ENCODE measurements around the gene EEF1G.
A peak's percentile ranks its signal among the peaks of the same experiment; 100 is the strongest.
"Not testable (repeated sequence)": the region's sequence is repeated elsewhere in the genome, so short reads cannot be mapped to it uniquely, and the experiment has no call there.

EEF1G gene

GRCh38 chr11:62567018-62567633 is 6.6 kb downstream of the EEF1G start:
- DNase-seq: no peak
- Histone ChIP-seq H3K27me3 (replicated peaks; ENCODE audit: control insufficient read depth, insufficient read depth, low read length, poor library complexity, severe bottlenecking) (no peaks in the 10 kb centered on the region), H3K9me3 (ENCODE audit: control insufficient read depth, low read length) (no peaks in the 10 kb centered on the region), H3K36me3 (ENCODE audit: control insufficient read depth, insufficient read depth, low read length) (peaks cover 72% of the 10 kb centered on the region), H3K4me3 (ENCODE audit: insufficient read depth, low read depth, low read length, poor library complexity, severe bottlenecking) (no peak overlapping the region), H3K27ac (ENCODE audit: insufficient read depth, low read length, poor library complexity, severe bottlenecking) (no peak overlapping the region), H3K4me1 (ENCODE audit: control insufficient read depth, insufficient read depth, low read length, poor library complexity, severe bottlenecking) (peaks cover 6% of the 10 kb centered on the region)

DNA sequence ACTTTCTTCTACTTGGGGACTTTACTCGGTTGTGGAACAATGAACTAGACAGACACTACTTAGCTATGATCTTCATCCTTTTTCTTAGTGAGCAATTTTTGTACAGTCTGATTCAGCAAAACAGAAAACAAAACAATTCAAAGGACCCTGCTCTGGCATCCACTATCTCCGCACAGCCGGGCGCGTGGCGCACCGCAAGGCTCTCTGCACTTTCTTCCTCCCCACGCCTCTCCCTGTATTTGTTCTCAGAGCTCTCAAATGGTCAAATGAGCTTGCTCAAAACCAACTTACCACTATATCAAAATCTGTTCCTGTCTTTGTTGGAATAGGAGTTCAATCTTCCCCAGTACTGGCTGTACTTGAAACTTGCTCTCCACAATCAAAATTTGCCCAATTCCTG is 7.4 kb downstream of the EEF1G start:
- H3K9me3 ChIP-seq (ENCODE audit: control insufficient read depth, low read length): no peaks in the 10 kb centered on the region

GRCh38 chr11:62565100-62565802 is 8.4 kb downstream of the EEF1G start:
- Histone ChIP-seq H3K9me3 (ENCODE audit: control insufficient read depth, low read length) (no peaks in the 10 kb centered on the region), H3K27me3 (replicated peaks; ENCODE audit: control insufficient read depth, insufficient read depth, low read length, poor library complexity, severe bottlenecking) (no peaks in the 10 kb centered on the region), H3K4me3 (ENCODE audit: insufficient read depth, low read depth, low read length, poor library complexity, severe bottlenecking) (no peak overlapping the region), H3K27ac (ENCODE audit: insufficient read depth, low read length, poor library complexity, severe bottlenecking) (no peak overlapping the region), H3K4me1 (ENCODE audit: control insufficient read depth, insufficient read depth, low read length, poor library complexity, severe bottlenecking) (peaks cover 10% of the 10 kb centered on the region), H3K36me3 (ENCODE audit: control insufficient read depth, insufficient read depth, low read length) (peaks cover 55% of the 10 kb centered on the region)
- no peak for DNase-seq

More for the DNA sequence above, 7.4 kb downstream of the EEF1G start:
- Histone ChIP-seq H3K27ac (ENCODE audit: insufficient read depth, low read length, poor library complexity, severe bottlenecking) (no peak overlapping the region), H3K36me3 (ENCODE audit: control insufficient read depth, insufficient read depth, low read length) (peaks cover 65% of the 10 kb centered on the region), H3K27me3 (replicated peaks; ENCODE audit: control insufficient read depth, insufficient read depth, low read length, poor library complexity, severe bottlenecking) (no peaks in the 10 kb centered on the region), H3K4me3 (ENCODE audit: insufficient read depth, low read depth, low read length, poor library complexity, severe bottlenecking) (no peak overlapping the region), H3K4me1 (ENCODE audit: control insufficient read depth, insufficient read depth, low read length, poor library complexity, severe bottlenecking) (peaks cover 3% of the 10 kb centered on the region)
- DNase-seq: no peak

GRCh38 chr11:62561677-62562230 is 11.9 kb downstream of the EEF1G start:
- H3K9me3 ChIP-seq (ENCODE audit: control insufficient read depth, low read length); DNase-seq; H3K4me3 ChIP-seq (ENCODE audit: insufficient read depth, low read depth, low read length, poor library complexity, severe bottlenecking); H3K27me3 ChIP-seq (replicated peaks; ENCODE audit: control insufficient read depth, insufficient read depth, low read length, poor library complexity, severe bottlenecking); H3K27ac ChIP-seq (ENCODE audit: insufficient read depth, low read length, poor library complexity, severe bottlenecking): not testable (repeated sequence)
- Histone ChIP-seq H3K4me1 (ENCODE audit: control insufficient read depth, insufficient read depth, low read length, poor library complexity, severe bottlenecking) (peaks cover 40% of the 10 kb centered on the region), H3K36me3 (ENCODE audit: control insufficient read depth, insufficient read depth, low read length) (peaks cover 42% of the 10 kb centered on the region)

- Histone ChIP-seq H3K9me3 (ENCODE audit: control insufficient read depth, low read length) (no peaks in the 10 kb centered on the region), H3K4me1 (ENCODE audit: control insufficient read depth, insufficient read depth, low read length, poor library complexity, severe bottlenecking) (peaks cover 51% of the 10 kb centered on the region), H3K27me3 (replicated peaks; ENCODE audit: control insufficient read depth, insufficient read depth, low read length, poor library complexity, severe bottlenecking) (no peaks in the 10 kb centered on the region), H3K4me3 (ENCODE audit: insufficient read depth, low read depth, low read length, poor library complexity, severe bottlenecking) (no peak overlapping the region), H3K36me3 (ENCODE audit: control insufficient read depth, insufficient read depth, low read length) (peaks cover 31% of the 10 kb centered on the region), H3K27ac (ENCODE audit: insufficient read depth, low read length, poor library complexity, severe bottlenecking) (peak overlapping the region; percentile 99)
- peak; percentile 69 to 73 (median 72) for DNase-seq
Observed at GRCh38 chr11:62560566-62561103, 13.1 kb downstream of the EEF1G start.

- not testable (repeated sequence) for DNase-seq; H3K4me3 ChIP-seq (ENCODE audit: insufficient read depth, low read depth, low read length, poor library complexity, severe bottlenecking); H3K9me3 ChIP-seq (ENCODE audit: control insufficient read depth, low read length); H3K27me3 ChIP-seq (replicated peaks; ENCODE audit: control insufficient read depth, insufficient read depth, low read length, poor library complexity, severe bottlenecking)
- Histone ChIP-seq H3K4me1 (ENCODE audit: control insufficient read depth, insufficient read depth, low read length, poor library complexity, severe bottlenecking) (peaks cover 60% of the 10 kb centered on the region), H3K36me3 (ENCODE audit: control insufficient read depth, insufficient read depth, low read length) (peaks cover 25% of the 10 kb centered on the region), H3K27ac (ENCODE audit: insufficient read depth, low read length, poor library complexity, severe bottlenecking) (peak overlapping the region; percentile 99)
Observed at GRCh38 chr11:62559626-62560025, 14.1 kb downstream of the EEF1G start.

DNA sequence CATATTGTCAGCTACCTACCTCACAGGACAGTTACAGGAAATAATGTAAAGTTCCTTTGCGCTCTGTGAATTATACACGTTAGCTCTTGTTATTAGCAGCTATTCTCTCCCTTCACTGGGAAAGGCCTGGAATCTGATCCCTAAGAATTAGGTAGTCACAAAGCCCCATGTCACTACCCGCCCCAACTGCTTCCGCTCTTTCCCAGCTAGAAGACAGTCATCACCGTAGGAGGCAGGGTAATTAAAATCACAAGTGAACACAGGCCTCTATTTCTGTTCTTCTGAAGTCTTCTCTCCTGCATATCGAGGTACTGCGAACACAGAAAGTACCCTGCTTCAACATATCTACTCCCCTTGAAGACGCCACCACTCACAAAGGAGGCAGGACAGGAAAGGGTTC is 14.5 kb downstream of the EEF1G start:
- Histone ChIP-seq H3K9me3 (ENCODE audit: control insufficient read depth, low read length) (no peaks in the 10 kb centered on the region), H3K27me3 (replicated peaks; ENCODE audit: control insufficient read depth, insufficient read depth, low read length, poor library complexity, severe bottlenecking) (no peaks in the 10 kb centered on the region), H3K36me3 (ENCODE audit: control insufficient read depth, insufficient read depth, low read length) (peaks cover 25% of the 10 kb centered on the region), H3K4me3 (ENCODE audit: insufficient read depth, low read depth, low read length, poor library complexity, severe bottlenecking) (no peak overlapping the region), H3K4me1 (ENCODE audit: control insufficient read depth, insufficient read depth, low read length, poor library complexity, severe bottlenecking) (peaks cover 64% of the 10 kb centered on the region), H3K27ac (ENCODE audit: insufficient read depth, low read length, poor library complexity, severe bottlenecking) (peak overlapping the region; percentile 99)
- DNase-seq: no peak

DNA sequence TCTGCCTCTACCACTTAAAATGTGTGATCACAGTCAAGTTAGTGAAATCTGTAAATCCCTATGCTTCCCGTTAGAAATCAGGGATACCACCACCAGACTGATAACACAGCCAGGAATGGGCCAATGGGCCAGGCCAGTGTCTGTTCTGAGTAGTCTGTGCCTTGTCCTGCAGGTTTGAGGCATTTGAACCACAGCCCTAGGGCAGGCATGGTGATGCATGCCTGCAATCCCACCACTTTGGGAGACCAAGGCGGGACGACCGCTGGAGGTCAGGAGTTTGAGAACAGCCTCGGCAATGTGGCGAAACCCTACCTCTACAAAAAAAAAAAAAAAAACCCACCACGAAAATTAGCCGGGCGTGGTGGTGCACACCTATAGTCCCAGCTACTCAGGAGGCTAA is 15.0 kb downstream of the EEF1G start:
- Histone ChIP-seq H3K36me3 (ENCODE audit: control insufficient read depth, insufficient read depth, low read length) (peaks cover 23% of the 10 kb centered on the region), H3K4me1 (ENCODE audit: control insufficient read depth, insufficient read depth, low read length, poor library complexity, severe bottlenecking) (peaks cover 69% of the 10 kb centered on the region), H3K4me3 (ENCODE audit: insufficient read depth, low read depth, low read length, poor library complexity, severe bottlenecking) (peak overlapping the region; percentile 7), H3K27me3 (replicated peaks; ENCODE audit: control insufficient read depth, insufficient read depth, low read length, poor library complexity, severe bottlenecking) (no peaks in the 10 kb centered on the region), H3K9me3 (ENCODE audit: control insufficient read depth, low read length) (no peaks in the 10 kb centered on the region), H3K27ac (ENCODE audit: insufficient read depth, low read length, poor library complexity, severe bottlenecking) (peak overlapping the region; percentile 99)
- no peak for DNase-seq

- peak in 2 of 3 donors; percentile 40 to 43 for DNase-seq
- Histone ChIP-seq H3K9me3 (ENCODE audit: control insufficient read depth, low read length) (no peaks in the 10 kb centered on the region), H3K4me3 (ENCODE audit: insufficient read depth, low read depth, low read length, poor library complexity, severe bottlenecking) (peak overlapping the region; percentile 44), H3K4me1 (ENCODE audit: control insufficient read depth, insufficient read depth, low read length, poor library complexity, severe bottlenecking) (peaks cover 86% of the 10 kb centered on the region), H3K27ac (ENCODE audit: insufficient read depth, low read length, poor library complexity, severe bottlenecking) (peak overlapping the region; percentile 99), H3K27me3 (replicated peaks; ENCODE audit: control insufficient read depth, insufficient read depth, low read length, poor library complexity, severe bottlenecking) (no peaks in the 10 kb centered on the region), H3K36me3 (ENCODE audit: control insufficient read depth, insufficient read depth, low read length) (peaks cover 6% of the 10 kb centered on the region)
Observed at GRCh38 chr11:62556875-62557631, 16.6 kb downstream of the EEF1G start.

Measured in effector memory CD4-positive, alpha-beta T cell (primary cell).